ENCODE results near the gene MORC2.

DNA sequence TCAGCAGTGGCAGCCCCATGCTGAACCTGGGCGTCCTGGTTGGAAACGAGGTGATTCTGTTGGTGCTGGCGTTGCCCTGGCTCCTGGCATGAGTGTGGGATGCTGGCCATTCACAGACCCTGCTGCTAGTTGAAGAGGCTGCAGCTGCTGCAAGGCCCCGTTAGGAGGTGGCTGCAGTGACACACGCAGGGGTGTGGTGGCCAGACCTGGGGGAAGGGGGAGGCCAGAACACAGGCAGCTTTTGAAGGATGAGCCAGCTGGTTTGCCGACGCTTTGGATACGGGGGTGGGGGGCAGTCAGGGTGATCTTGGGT is 77.2 kb downstream of the MORC2 start:
- TF ChIP-seq ZNF274 (IDR thresholded peaks at IDR 0.05; ENCODE audit: low read depth, low read length) (no peak), YY1 (IDR thresholded peaks at IDR 0.05; ENCODE audit: insufficient read depth, insufficient read length) (no peak), SUZ12 (IDR thresholded peaks at IDR 0.05; ENCODE audit: extremely low read depth, insufficient read depth, insufficient read length) (no peak)

Measured in NT2/D1 (cell line).